Stimulated activated CD8-positive, alpha-beta memory T cell treated with anti-CD3 and anti-CD28 coated beads, Interleukin-7, amount 100 ng/mL, for 24 hours (primary cell): ENCODE results near the gene ENDOV.
A peak's percentile ranks its signal among the peaks of the same experiment; 100 is the strongest.

ENCODE experiments used
- DNase-seq: peaks from one replicate; pipeline ENCODE4 v3.0.0-alpha.2; 2020; ENCODE audit warnings: low read depth

ENDOV gene

DNA sequence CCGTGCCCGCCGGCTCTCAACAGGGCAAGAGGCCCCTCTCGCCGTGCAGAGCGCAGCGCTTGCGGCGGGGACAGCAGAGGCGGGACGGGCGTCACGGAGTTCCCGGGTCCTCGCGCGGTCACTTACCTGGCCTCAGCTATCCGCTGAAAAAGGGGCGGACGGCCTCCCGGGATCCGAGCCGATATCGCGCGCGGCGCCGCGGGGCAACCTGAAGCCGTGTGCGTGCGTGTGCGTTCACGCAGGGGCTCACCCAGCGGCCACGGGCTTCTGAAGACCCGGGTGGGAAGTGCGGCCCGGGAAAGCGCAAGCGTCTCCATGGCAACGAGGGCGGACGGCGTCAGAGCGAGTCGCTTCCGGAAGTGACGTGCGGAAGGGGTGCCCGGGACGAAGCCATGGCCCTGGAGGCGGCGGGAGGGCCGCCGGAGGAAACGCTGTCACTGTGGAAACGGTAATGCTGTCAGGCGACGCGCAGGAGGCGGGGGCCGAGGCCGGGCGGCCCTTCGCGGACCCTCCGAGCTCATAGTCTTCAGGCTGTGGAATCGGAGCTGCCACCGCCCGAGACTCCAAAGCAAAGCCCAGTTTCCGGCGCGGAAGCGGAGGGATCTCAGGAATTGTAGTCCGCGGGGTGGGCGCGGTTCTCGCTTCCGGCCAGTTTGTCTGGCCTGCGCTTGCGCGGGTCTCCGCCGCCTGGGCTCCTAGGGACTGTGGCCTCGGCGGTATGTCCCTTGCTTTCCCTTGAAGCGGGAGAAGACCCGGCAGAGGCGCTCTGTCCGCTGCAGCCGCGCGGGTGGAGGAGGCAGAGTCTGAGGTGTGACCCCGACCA lies at the start of gene ENDOV:
TSS of gene ENDOV (plus strand) at position 365 of the 823 bp plus-strand sequence. CDS start at position 393, 28 bp downstream.
- DNase-seq = peak; percentile 80

DNA sequence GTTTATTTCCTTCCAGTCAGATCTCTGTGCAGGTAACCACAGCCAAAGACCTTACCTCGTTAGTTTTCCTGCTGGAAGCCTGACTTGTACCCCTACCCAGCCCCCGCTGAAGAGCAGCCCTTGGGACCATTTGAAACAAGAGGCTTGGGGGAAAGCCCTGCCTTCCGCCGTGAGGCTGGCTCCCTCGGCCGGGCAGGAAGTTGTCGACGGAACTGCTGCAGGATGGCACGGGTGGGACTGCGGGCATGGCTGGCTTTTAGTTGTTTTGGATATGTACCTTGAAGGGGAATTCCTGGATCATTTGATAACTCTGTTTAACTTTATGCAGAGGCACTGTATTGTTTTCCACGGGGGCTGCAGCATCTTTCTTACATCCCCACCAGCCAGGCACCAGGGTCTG lies 49.0 kb upstream of the ENDOV start:
- no peak for DNase-seq

DNA sequence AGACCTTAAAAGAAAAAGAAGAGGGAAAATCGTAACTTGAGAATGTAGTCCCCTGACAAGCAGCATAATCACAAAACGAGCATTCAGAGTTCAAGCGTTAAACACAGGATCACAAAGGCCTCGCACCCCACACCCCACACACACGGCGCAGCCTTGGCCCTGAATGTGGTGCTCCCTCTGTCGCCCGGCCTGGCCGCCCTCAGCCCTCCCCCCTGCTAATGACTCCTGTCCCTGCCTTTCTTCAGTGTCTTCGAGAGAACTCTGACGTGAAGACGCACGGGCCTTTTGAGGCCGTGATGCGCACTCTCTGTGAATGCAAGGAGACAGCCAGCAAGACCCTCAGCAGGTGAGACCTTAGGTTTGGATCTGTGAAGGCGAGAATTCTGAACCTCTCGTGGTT lies 47.5 kb upstream of the ENDOV start:
- DNase-seq = no peak

DNA sequence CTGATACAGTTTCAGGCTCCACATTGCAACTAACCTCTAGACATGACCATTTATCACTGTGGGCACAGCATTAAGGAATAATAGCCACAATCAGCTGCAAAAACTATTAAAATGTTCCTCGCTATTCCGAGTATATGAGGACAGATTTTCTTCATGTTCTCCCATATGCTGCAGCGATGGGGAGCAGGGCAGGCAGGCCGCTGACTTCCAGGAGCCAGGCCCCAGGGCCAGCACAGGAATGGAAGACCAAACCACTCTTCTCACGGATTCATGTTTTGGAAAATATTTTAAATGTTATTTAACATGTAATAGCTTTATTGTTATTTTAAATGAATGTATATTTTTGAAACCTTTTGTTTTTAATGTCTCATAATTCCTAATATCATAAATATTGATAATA lies 43.8 kb upstream of the ENDOV start:
- no peak for DNase-seq

DNA sequence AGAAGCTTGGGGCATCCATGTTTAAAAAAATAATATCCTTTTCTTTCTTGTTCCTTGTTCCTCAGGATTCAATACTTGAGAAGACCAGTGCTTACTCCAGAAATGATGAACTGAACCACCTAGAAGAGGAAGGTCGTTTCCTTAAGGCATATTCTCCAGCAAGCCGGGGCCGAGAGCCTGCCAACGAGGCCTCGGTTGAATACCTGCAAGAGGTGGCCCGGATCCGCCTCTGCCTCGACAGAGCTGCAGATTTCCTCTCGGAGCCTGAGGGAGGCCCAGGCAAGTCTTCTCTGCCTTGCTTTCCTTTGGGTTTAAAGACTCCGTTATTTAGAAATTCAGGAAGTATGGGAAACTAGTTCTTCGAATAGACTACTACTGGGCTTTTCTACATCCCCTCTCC lies 42.5 kb upstream of the ENDOV start:
- DNase-seq = no peak

DNA sequence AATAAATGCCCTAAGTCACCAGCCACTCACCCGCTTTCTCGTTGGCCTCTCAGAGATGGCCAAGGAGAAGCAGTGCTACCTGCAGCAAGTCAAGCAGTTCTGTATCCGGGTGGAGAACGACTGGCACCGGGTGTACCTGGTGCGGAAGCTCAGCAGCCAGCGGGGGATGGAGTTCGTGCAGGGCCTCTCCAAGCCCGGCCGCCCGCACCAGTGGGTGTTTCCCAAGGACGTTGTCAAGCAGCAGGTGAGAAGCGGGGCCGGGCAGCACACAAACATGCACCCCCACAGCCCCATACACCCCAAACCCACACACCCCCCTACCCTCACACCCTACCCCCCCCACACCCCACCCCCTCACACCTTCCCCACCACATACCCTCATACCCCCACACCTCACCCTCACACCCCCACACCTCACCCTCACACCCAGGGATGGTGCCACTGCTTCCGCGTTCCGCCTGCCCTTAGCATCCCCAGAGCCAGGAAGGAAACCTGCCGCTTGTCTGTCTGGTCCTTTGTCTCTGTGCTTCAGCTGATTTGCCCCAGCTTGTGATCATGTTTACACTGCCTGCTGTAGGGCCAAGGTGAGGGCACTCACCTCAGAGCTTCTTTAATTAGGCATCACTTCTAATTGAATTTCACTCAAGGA lies 41.9 kb upstream of the ENDOV start:
- DNase-seq = no peak

DNA sequence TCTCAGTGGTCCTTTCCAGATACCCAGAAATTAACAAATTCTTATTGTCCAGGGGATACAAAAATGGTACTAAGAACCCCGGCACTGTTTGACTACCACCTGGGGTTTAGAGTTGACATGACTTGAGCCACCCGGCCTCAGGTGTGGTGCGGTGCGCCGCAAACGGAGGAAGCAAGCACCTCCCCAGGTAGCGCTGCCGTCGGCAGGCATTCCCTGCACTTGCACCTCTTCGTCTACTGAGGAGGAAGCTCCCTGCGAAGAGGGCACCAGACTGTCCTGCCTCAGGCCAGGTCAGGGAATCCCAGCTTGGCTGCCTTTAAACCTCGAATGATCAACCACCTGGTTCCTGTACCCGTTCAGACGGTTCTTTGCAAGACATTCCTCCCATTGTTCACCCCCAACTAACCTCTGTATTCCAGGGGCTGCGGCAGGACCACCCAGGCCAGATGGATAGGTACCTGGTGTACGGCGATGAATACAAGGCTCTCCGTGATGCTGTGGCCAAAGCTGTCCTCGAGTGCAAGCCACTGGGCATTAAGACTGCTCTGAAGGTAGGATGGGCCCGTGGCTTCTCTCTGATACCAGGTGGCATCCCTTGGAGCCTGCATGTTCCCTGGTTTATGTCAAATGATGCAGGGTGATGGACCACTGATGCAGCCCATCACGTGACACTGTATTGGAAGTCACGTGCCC lies 40.8 kb upstream of the ENDOV start:
- DNase-seq = no peak

DNA sequence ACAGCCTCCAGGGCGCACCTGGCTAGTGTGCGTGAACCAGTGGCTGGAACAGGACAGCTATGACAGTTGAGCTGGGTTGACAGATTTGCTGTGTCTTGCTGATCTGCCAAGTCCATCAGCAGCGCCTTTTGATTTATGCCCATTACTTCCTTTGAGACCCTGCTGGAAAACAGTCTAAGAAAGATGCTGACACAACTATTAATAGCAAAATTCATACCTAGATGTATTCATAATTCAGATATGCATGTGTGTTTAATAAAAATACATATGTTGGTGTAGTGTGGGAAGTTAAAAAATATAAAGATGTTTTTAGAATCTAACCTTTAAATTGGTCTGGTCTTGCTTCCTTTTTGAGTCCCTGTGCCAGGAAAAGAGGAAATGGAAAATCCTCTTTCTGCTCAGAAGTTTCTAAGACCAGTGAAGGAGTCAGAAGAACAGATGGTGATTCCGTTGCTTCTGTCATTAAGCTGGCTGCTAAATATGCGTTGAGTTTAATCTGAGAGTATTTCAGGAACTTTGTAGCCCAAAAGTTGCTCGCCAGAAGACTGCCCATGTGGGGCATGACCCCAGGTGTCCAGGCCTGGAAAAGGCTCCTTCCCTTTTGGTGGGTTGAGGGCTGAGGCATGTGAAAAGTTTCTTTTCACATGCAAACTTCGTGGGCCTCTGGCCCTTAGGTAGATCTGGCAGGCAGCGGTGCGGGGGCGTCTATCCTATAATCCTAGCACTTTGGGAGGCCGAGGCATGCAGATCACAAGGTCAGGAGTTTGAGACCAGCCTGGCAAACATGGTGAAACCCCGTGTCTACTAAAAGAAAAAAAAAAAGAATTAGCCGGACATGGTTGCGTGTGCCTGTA lies 40.0 kb upstream of the ENDOV start:
- DNase-seq = no peak

DNA sequence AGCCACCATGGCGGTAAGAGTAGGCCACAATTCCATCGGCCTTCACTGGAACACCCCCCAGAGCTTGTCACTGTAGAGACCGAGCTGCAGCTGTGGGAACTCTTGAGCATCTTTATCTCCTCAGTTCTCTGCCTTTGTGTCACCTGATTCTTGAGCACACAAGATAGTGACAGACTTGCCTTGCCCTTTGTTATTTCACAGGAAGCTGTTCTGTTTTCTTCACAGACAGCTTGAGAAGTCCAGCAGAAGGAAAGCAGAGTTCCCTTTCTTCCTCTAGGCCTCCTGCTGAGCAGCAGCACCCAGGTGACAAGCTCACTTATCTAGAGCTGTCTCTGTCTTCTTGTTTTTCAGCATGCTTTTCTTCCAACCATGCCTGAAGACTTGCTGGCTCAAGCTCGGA lies 38.4 kb upstream of the ENDOV start:
- no peak for DNase-seq

DNA sequence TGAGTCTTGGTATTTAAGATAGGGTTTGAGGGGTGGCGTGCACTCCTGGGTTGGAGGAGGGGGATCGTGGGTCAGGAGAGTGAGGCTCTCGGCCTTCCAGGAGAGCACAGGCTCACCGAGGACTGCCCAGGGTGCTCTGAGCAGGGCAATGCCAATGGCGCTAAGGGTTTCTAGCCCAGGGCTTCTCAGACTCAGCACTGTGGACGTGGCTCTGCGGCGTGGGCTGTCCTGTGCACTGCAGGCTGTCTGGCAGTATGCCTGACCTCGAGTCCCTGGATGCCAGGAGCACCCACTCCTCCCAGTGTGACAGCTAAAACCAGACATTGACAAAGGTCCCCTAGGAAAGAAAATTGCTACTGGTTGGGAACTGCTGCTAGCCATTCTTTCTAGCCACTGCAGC lies 37.2 kb upstream of the ENDOV start:
- no peak for DNase-seq

DNA sequence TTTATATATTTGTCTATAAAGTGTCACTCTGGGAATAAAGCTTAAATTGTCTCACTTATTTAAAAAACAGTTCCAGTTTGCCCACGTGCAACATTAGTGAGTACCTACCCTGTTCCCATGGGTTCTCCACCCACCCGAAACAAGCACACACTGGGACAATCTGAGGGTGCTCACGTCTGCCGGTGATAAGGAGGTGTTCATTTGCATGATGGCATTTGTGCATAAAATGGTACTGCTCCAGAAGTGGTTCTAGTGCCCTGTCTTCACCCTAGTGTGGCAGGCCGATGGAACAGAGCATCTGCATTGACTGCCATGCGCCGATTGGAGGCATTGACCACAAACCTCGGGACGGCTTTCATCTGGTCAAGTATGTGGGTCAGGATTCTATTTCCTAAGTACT lies 35.6 kb upstream of the ENDOV start:
- no peak for DNase-seq

DNA sequence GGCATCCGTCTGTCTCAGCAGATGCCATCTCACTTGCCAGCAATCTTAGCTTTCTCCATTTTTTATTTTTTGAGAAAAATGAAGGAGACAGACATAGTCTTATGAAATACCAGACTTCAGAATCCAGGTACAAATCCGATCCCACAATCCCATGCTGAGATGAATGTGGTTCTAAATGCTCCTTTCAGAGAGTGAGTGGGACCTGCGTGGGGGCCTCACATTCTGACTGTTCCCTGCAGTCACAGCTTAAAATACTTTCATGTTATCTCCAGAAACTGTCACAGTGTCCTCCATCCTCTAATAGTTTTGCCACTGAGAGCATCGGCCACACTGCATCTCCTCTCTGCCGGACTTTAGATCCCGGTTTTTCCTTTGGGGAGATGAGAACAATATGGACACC lies 34.9 kb upstream of the ENDOV start:
- no peak for DNase-seq

DNA sequence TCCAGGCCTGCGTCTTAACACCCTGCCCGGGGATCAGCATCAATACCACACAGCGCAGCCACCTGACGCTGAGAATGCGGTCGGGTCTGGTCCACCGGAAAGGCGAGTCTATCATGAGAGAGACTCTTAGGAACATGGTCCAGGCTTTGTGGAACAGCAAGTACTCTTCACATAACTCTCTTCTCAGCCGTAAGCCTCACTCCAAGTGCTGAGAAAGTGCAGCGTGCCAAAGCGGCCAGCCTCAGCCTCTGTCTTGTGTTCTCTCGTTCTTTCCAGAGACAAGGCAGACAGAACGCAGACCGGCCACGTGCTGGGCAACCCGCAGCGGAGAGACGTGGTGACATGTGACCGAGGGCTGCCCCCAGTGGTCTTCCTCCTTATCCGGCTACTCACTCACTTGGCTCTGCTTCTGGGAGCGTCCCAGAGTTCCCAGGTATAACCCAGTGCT lies 34.4 kb upstream of the ENDOV start:
- no peak for DNase-seq

DNA sequence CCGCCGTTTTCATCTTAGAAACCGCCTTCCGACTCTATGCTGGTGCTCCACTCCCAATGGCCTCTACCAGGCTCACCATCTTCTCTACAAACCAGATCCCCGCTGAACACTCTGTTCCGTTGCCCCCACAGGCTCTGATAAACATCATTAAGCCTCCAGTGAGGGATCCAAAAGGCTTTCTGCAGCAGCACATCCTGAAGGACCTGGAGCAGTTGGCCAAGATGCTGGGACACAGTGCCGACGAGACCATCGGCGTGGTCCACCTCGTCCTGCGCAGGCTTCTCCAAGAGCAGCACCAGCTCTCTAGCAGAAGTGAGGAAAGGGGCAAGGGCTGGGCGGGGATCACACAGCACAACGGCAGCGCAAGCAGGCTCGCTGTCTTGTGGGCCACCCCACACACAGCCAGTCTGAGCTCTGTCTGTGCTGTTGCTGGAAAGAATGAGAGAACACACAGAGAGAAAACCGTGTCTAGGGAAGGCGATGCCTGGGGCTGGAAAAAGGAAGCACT lies 33.5 kb upstream of the ENDOV start:
- DNase-seq = no peak

DNA sequence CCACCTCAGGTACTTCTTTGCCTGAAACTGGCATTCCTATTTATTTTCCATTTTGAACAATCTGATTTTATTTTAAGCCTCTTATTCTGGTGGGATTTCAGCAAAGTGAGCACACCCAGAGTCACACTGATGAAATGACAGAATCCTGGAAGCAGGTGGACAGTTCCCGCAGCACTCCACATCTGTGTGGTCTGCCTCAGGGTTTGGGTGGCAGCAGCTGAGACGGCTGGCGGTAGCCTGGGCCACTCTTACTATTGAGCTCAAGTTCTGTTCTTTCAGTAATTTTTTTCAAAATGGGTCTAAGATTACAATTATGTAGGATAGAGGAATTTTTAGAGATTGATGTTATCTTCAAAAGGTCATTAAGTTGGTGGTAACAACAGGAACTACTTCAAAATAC lies 32.5 kb upstream of the ENDOV start:
- DNase-seq = no peak

DNA sequence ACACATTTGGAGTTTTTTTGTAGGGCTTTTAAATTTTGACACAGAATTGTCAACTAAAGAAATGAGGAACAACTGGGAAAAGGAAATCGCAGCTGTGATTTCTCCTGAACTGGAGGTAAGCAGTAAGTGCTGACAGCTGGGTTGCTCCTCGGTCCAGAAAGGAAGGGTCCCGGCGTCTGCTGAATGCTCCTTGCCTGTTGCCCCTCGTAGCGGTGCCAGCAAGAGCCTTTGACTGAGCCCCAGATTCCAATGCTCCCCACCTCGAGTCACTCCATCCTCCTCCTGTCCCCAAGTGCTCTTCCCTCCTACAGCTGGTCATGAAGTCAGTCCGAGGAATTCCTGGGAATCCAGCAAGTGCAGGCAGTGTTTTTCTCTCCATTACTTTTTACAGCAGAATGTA lies 32.0 kb upstream of the ENDOV start:
- DNase-seq = no peak

DNA sequence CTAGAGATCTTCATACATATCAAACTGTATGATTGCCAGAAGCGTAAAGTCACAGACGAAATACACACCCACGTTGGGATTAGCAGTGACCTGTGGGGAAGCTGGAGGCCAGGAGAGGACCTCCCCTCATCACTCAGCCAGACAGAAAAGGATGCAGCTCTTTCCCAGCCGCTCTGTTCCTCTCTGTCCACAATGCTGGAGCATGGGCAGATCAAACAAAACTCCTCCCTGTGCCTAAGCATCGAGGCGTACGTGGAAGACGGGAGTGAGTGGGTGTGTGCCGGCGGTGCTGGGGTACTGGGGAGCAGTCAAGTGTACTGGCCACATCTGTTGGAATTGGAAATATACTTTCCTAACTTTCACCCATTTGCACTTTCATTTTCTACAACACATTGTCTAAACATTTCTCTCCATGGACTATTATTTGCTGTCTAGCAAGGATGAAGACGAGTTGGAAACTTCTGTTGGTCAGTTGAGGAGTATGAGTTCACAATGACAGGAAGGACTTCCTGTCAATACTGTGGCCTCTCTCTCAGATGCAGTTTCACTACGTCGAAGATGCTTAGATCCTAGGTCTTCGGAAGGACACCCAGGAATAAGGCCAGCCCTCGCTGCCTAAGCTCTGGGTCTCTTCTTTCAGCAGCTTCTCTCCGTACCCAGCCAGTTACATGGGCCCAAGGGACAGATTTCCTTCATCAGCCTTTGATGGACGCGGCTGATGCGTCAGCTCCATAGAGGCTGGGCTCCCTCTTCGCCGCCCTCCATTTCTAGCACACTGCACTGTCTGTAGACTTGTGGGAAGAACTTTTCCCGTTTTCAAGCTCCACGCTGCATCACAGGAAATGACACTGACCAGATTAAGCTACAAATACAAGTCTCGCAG lies 30.6 kb upstream of the ENDOV start:
- DNase-seq = no peak

DNA sequence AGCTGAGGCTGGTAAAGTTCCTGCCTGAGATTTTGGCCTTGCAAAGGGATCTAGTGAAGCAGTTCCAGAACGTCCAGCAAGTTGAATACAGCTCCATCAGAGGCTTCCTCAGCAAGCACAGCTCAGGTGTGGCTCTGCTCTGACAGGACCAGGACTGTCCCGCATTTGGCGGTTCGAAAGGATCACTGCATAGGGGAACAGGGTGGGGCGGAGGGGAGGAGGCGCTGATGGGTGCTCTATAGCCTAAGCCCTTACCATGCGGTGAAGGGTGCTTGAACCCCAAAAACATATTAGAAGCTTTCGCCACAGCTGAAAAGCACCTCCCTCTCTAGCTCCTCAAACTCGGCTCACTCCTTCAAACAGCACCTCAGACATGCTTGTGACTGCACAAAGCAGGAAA lies 29.9 kb upstream of the ENDOV start:
- DNase-seq = no peak

DNA sequence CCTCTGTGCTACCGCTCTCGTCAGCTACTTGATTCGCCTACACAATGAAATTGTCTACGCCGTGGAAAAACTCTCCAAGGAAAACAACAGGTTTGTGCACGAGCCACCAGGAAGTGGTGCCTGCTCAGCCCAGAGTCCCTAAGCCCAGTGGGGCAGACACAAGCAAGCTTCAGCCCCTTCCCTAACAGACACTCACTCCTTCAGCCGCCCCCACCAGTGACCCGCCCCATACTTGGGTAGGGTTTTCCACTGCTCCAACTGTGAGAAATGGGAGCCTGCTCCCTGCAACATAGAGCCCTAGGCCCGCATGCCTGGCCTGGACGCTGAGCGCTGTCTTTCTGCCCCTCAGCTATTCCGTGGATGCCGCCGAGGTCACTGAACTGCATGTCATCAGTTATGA lies 28.6 kb upstream of the ENDOV start:
- no peak for DNase-seq

DNA sequence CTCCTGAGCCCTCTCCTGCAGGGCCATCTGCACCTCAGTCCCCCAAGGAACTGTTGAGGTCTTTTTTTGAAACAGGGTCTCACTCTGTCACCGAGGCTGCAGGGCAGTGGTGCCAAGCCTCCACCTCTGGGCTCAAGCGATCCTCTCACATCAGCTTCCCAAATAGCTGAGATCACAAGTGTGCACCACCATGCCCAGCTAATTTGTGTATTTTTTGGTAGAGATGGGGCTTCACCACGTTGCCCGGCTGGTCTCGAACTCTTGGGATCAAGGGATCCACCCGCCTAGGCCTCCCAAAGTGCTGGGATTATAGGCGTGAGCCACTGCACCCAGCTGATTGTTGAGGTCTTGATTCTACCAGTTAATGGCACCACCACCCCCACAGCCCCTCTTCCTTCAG lies 27.9 kb upstream of the ENDOV start:
- no peak for DNase-seq

DNA sequence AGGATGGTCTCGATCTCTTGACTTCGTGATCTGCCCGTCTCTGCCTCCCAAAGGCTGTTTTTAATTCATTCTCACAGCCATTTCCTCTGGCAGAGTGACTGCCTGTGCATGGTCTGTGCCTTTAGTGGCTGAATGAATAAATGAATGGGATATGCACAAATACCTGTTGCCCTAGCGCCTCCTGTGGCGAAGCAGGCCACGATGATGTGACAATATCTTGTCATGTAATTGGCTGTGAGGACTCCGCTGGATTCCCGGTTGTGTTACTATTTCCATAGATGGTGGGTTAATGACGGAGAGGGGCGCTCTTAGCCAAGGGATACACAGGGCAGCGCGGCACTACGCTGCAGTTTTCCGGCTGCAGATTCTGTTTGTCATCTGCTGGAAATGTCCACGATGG lies 26.8 kb upstream of the ENDOV start:
- DNase-seq = no peak
